Omental fat pad (tissue), 4 donors: ENCODE results near the gene KLHL26. TPM values are rescaled to one million over a fixed set of nuclear protein-coding genes. Genes with fewer than 3 reads are reported as not detected.
A peak's percentile ranks its signal among the peaks of the same experiment; 100 is the strongest.

Source experiments
- ATAC-seq: fragments of 150-250 bp; one replicate; pipeline ENCODE4 v1.9.1; 2016; ENCODE audit warnings: mild to moderate bottlenecking, moderate library complexity; ENCODE audit not compliant: low FRiP score
- DNase-seq: peaks from one replicate; pipeline ENCODE4 v3.0.0-alpha.2; 2019; ENCODE audit warnings: low spot score
- total RNA-seq, 4 donors: library from RNA; depleted of rRNA; stranded (reverse); fragments of >200 nt; gene quantifications; one replicate each; pipeline ENCODE4 v1.1.0, GENCODE V29; 2016
- TF ChIP-seq, protein P1 (sequence below), 3 donors: fragments of 450-650 bp; IDR thresholded peaks; one replicate each; pipeline ENCODE4 v1.5.1; 2016 to 2017; ENCODE audit warnings: antibody characterized with exemption in 3 of 3, mild to moderate bottlenecking in 3 of 3, moderate library complexity in 2 of 3

The KLHL26 gene
- total RNA-seq, 4 donors from 2014 or later, result 6.3 to 17.8 (median 11.6) TPM

DNA sequence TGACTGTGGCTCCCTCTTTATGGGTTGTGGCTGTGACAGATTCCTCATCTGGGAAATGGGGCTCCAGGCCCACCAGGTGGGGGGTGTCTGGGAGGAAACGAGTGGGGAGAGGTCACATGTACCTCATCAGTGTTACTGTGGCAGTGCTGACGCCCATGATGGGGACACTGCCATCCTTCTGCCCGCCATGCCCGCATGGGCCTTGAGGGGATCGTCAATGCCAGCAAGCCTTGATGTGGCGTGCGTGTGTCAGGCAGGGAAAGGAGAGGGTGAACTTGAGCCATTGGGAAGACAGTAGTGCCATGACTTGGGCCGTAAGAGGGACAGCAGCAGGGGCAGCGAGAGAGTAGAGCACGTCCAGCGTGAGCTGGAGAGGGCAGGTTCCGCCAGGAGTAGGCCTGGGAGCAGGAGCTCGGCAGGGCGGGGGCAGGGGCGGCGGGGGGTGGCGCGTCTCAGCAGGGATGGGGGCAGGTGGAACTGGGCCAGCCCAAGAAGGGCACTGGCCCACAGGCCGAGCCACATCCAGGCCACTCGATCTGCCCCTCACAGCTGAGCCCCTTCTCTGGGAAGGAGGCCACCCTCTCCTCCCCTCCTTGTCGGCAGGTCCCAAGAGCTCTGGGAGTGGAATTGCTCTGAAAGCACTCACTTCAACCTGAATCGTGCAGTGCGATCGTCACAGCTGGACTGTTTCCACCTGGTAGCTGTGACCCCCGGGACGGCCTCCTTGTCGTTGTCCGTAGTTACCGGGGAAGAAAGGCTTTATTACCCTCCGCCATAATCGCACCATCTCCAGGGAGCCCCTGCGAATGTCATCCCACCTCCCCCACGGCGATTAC is 9.9 kb downstream of the KLHL26 start:
- DNase-seq (no peak), ATAC-seq (no peak)
- TF ChIP-seq, protein P1, sequence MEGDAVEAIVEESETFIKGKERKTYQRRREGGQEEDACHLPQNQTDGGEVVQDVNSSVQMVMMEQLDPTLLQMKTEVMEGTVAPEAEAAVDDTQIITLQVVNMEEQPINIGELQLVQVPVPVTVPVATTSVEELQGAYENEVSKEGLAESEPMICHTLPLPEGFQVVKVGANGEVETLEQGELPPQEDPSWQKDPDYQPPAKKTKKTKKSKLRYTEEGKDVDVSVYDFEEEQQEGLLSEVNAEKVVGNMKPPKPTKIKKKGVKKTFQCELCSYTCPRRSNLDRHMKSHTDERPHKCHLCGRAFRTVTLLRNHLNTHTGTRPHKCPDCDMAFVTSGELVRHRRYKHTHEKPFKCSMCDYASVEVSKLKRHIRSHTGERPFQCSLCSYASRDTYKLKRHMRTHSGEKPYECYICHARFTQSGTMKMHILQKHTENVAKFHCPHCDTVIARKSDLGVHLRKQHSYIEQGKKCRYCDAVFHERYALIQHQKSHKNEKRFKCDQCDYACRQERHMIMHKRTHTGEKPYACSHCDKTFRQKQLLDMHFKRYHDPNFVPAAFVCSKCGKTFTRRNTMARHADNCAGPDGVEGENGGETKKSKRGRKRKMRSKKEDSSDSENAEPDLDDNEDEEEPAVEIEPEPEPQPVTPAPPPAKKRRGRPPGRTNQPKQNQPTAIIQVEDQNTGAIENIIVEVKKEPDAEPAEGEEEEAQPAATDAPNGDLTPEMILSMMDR (IDR thresholded peaks at IDR 0.05), result no peak

DNA sequence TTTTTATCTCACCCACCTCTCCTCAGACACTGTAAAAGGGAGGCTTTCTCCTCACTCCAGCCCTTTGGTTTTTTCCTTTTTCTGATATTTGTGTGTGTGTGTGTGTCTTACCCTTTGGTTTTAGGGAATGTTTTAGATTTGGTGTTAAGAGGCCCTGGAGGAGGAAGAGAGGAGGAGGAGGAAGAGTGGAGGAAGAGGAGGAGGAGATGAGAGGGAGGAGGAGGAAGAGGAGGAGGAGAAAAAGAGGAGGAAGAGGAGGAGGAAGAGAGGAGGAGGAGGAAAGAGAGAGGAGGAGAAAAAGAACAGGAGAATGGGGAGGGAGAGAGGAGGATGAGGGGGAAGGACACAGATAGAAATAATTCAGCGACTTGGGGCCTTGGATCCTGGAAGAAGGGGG is 10.5 kb downstream of the KLHL26 start:
- no peak for ATAC-seq
- TF ChIP-seq, protein P1 (IDR thresholded peaks at IDR 0.05), result no peak
- DNase-seq, result no peak

DNA sequence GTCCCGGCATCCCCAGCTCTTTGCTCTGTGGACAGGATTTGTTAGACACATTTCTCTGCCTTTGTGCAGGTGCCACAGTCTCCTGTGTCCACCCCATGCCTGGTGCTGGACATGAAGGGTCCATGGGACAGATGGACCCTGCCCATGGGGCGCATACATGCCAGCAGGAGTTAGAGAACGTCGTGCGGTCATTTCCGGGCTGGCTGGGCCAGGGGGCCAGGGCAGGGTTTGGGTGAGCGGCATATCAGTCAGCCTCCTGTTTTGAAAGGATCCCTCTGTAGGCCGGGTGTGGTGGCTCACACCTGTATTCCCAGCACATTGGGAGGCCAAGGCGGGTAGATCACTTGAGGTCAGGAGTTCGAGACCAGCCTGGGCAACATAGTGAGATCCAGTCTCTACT is 11.0 kb downstream of the KLHL26 start:
- TF ChIP-seq, protein P1 (IDR thresholded peaks at IDR 0.05), result no peak
- DNase-seq (no peak), ATAC-seq (no peak)

DNA sequence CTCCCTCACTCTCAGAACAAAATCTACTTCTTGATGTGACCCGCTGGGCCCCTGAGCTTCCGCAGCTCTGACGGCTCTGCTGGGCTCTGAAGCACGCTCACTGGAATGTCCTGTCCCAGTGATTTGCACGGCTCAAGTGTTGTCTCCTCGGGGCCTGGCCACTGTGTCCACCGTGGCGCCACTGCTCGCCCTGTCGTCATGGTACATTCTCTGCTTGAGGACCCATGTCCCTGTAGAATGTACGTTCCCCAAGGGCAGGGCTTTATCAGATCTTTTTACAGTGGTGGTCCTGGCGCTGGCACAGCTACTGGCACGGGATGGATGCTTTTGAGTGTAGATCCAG is 12.1 kb downstream of the KLHL26 start:
- DNase-seq (no peak), ATAC-seq (no peak)
- TF ChIP-seq, protein P1 (IDR thresholded peaks at IDR 0.05), result no peak

DNA sequence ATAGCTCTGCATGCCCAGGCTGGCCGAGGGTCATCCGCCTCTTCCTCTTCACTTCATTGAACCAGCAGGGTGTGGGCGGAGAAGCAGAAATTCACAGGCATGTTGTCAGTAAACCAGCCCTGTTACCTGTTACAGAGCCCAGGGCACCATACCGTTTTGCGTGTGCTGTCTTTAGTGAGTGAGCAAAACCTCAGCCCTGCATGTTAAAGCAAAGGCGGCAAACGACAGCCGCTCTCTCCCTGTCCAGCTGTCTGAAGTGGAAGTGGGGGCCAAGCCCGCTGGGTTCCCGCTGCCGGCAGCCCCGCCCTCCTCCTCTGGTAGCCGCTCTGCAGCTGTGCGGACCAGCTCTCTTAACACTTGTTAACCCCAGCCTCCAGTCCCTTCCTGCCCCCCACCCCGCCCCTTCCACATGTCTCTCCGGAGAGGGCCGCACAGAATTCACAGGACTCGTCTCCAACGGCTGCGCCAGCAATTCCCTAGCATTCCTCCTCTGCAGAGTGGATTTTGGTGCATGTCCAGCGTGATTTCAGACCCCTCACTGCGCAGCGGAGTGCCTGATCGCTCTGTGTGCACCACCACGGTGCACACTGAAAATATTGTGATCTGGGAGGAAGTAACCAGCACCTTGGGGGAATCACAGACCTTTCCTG is 12.7 kb downstream of the KLHL26 start:
- TF ChIP-seq, protein P1 (IDR thresholded peaks at IDR 0.05), result no peak
- DNase-seq (no peak), ATAC-seq (no peak)

DNA sequence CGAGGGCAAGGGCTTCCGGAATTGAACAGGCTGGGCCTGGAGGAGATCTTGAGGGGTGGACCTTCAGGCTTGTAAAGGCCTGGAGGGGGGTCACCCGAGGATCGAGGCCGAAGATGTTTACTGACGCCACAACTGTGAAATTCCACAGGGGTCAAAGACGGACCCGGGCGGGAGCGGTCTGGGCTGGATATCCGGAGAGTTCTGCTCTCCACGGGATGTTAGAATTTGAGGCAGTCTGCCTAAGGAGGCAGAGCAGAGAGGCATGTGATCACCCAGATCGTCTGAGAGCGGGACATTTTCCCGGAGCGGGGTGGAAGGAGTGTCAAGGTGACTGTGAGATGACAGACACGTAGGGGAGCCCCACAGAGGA is 13.2 kb downstream of the KLHL26 start:
- ATAC-seq, result peak; percentile 42
- no peak for DNase-seq
- TF ChIP-seq, protein P1 (IDR thresholded peaks at IDR 0.05), result no peak
